GM15510 (cell line): Measurements from ENCODE around the gene CLBA1.

Source experiments
- POLR2A ChIP-seq: IDR thresholded peaks from 3 replicates; pipeline ENCODE4 v1.6.1; 2011; ENCODE audit warnings: borderline replicate concordance; ENCODE audit not compliant: insufficient read length; ENCODE audit errors: extremely low read depth

CLBA1 gene

DNA sequence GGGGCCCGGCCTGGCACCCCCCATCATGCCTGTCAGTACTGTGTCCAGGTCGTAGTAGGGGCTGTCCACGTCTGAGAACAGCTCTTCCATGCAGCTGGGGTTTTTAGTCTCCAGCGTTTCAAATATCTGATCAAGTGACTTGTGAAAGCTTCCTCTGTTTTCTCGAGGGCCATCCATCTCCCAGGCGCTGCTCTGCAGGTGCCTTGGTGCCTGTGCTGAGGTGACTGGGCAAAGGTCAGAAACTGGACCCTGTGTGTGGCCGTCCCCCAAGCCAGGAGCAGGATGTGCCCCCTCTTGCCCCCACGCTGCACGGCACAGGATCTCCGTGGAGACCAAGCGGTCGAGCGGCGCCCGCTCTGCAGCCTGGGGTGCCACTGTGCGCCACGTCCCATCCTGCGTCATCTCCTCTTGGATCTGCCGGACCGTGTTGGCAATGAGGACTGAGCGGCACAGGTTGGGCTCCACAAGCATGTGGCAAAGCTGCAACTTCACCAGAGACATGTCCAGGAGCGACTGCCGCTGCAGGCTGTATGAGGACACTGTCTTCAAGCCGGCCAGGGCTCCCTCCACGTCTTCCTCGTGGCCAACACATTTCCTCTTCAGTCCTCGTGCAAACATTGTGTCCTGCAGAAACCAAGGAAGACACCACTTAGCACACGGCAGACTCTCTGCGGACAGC is 25.9 kb downstream of the CLBA1 start:
- no peak for TF ChIP-seq POLR2A

DNA sequence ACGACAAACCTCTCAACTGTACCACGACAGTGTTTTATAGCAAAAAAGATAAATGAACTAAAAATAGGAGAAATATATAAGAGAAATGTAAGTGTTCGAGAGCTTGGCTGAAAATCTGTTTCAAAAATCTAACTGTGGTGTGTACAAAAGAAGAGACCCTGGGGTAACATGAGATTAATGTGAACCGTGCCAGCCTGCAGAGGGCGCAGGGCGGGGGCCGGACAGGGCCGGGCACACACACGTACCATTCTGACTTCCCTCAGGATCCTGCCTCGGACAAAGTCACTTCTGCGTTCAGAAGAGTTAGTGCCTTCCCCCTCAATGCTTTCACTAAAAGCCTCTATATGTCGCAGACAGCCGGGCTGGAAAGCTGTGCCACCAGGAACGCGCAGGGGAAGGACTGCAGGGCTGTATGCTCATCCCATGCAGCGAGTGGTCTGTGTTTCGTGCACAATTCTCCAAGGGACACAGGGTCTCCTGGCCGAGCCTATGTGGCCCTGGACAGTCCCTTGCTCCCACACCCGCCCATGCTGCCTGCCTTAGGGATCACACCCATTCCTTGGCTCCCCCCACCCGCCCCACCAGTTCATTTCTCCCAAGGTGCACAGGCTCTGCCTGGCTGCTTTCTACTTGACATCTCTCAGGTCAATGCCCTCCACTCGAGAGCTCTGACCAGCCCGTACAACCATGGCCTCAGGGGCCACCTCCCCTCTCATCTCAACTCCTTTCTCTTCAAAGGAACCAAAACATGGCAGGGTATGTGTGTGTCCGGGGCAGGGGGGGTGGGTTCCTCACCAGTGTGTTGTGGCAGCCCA is 26.8 kb downstream of the CLBA1 start:
- no peak for TF ChIP-seq POLR2A

DNA sequence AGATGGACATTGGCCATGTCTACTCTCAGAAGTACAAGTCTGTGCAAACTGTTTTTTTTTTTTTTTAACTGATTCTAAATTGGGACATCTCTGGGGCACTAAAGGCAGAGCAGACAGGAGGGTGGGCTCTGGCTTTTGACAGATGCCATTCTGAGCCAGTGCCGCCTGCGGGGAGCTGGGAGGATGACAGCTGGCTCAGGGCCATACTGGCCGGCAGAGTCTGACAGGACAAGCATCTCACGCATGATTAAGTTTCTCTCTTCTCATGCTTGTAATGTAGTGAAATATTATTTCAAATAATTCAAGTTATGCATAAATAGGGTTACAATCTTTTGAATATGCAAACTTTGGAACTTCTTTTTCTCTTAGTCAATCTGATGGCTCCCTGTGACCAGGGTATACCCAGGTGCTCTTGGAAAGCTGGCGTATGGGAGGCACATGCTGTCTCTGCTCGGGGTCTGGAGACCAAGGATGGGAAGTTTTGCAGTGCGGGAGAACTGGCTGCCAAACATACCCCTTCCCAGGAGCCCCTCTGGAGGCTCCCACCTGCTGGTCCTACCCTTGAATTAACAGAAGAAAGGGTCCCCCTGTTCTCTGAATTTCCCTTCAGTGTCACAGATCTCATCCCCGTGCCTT is 27.7 kb downstream of the CLBA1 start:
- no peak for TF ChIP-seq POLR2A

DNA sequence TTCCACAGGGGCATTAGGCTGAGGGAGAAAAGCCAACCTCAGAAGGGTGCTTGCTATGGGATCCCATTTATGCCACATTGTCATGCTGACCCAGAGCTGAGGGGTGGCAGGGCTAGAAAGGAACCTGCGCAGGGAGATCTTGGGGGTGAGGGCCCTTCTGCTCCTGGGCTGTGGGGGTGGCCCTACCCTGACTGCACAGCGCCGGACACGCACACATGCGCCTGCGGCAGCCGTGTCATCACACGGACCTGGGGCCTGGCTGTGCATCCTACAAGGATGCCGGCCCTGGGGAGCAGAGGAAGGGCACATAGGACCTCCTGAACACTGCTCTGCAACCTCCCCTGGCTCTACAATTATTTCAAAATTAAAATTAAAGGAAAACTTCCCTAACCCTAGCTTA is 28.4 kb downstream of the CLBA1 start:
- TF ChIP-seq POLR2A = no peak

DNA sequence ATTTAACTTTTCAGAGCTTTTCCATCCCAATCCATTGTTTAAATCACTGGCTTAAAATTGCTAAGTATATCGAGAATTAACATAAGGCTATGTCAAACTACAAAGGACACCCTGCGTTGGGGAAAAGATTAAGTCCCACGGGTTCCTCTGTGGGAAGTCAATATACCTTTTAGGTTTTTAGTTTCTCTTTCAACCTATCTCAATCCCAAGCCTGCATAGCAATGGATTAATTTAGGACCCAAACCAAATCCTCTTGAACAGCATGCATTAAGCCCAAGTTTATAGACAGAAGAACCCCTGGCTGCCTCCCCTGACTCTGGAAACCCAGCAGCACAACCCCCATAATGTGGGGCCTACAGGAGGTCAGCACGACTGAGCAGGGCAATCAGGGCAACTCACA is 29.0 kb downstream of the CLBA1 start:
- no peak for TF ChIP-seq POLR2A

DNA sequence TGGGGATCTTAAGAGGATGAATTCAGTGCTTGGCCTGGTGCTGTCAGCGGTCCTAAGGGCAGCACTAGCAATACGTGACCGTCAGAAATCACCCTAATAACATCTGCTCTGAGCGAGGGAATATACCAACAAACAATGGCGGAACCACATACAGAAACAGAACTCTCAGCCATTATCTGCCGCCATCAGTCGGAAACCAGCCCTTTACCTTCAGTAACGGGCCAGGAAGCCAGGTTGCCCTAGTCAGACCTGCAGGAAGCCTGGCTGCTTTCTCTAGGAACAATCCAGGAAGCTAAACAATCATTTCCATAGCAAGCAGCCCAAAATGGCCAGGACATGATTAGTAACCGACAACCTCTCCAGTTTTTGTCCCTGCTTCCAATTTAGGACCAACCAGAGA is 29.7 kb downstream of the CLBA1 start:
- no peak for TF ChIP-seq POLR2A

DNA sequence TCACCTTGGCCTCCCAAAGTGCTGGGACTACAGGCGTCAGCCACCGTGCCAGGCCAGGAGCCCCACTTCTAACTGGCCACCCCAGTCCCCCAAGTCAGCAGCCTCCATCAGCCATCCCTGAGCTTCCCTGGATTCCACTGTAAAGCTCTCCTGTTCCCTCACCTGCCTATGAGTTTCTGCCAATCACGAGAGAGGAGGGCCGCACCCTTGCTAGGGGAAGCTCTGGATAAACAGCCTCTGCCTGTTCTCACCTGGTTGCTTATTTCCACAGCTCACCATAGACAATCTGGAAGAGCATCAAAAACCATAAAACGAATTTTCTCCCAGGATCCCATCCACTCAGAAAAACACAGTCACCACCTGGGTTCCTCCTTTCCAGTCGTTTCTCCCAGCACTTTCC is 30.3 kb downstream of the CLBA1 start:
- TF ChIP-seq POLR2A = no peak

DNA sequence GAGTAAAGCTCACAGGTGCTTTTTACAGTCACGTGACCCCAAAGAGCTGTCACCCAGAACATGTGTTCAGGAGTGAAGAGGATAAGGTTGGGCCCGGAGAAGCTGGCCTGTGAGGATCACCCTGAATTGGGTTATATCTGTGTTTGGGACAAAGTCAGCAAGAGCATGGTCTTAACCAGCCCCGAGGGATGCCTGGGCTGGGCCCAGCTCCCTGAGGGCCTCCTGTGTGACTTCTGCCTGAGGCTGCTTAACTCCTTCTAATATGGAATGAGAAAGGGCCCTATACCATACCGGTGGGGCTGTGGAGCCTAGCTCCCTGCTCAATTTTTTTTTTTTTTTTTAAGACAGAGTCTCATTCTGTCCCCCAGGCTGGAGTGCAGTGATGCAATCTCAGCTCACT is 32.8 kb downstream of the CLBA1 start:
- TF ChIP-seq POLR2A = no peak

DNA sequence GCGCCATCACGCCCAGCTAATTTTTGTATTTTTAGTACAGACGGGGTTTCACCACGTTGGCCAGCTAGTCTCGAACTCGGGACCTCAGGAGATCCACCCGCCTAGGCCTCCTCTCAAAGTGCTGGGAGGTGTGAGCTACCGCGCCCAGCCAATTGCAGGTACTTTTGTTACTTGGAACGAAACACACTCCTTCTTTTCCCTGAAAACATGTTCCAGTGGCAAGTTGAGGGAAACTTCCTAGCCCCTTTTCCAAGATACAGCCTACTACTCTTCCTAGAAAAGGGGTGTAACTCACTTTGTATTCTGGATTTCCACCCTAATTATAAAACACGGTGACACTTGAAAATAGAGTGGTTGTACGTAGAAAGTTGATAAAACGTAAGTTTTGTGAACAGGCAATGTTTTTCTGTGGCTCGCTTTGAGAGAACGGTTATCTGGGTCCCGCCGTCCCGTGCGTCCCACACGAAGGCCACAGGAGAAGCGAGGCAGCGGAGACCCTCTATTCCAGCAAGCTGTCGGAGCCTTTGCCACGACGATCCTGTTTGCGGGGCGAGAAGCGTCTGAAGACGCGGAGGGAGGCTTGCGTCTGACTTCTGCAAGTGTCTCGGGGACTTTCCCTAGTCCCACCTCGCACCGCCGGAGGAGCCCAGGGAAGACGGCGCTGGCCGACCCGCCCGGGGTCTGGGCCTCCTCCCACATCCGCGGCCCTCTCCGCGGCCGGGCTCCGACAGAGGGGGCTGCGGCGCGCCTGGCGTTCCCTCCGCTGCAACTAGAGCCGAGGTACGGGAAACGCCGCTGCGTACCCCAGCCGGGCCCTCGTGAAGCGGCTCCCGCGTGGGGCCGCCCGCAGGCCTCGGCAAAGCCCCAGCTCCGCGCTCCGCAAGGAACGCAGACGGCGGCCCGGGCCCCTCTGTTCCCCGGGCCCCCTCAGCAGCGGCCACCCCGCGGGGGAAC is 34.5 kb downstream of the CLBA1 start:
- no peak for TF ChIP-seq POLR2A

DNA sequence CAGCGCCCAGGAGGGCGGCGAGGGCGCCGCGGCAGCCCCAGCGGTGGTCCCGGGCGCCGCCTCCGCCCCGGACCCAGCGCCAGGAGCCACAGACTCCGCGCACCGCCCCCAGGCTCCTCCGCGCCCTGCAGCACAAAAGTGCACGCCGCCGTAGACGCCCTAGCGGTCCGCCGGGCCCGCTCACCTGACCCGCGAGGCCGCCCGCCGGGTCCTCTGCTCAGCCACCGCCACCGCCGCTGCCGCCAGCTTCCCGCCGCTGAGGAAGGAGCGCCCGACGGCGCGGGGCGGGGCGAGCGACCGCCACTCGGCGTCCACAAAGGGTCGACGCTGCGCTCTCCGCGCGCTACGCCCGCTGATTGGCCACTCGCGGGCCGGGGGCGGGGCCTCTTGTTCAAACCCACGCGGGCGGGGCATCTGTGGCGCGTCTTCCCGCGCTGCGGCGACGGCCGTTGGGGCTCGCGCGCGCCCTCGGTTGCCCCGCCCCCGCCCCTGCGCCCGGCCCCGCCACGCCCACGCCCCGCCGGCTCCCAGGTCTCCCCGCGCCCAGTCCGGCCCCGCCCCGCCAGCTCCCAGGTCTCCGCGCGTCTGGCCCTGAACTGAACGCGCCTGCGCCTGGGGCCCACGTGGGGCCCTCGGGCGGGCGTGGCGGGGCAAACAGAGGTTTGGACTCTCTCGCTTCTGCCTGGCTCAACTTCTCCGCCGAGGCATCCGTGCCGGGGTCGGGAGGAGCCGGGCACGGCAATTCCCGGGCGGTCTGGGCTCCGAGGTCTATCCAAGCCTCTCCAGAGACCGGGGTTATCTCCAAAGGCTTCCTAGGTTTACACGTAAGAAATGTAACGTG is 35.4 kb downstream of the CLBA1 start, which contains the start of gene CDCA4:
Gene CDCA4, minus strand, starts transcription at position 269 of the 841 bp plus-strand sequence. CDS start 9,154 bp downstream, outside the sequence.
- TF ChIP-seq POLR2A = peak; percentile 77

DNA sequence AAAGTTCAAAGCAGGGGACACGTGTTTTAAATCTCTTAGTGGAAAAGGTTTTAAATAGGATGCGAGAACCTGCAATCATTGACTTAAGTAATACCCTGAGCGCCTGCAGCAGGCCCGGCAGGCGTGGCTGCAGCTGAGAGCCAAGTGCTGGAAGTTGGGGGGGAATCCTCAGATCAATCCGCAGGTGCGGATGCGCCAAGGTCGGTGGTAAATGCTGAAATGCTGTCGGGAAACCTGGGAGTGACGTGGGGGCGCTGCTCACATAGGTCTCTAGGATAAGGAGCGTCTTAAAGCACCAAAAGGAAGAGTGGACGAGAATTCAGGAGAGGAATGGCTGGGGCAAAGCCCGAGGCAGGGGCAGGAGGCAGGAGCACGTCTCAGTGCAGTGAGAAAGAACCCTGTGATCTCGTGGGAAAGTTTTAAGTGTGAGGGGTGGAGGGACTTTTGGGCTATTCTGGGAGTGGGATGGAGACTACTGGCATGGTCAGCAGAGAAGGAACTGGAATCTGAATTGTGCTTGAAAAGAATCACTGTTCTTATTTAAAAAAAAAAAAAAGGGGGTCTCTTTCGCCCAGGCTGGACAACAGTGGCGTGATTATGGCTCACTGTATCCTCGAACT is 36.2 kb downstream of the CLBA1 start:
- TF ChIP-seq POLR2A = no peak

DNA sequence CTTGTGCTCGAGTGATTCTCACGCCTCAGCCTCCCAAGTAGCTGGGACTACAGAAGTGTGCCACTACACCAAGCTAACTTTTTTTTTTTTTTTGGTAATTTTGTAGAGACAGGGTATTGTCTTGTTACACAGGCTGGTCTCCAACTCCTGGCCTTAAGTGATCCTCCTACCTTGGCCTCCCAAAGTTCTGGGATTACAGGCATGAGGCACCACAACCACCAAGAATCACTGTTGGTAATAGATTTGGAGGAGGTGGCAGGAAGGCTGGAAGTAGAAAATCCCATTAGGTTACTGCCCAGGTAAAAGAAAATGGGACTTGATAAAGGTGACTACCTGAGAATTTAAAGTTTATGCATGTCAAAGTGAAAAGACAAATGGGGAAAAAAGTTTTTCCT is 36.7 kb downstream of the CLBA1 start:
- no peak for TF ChIP-seq POLR2A

DNA sequence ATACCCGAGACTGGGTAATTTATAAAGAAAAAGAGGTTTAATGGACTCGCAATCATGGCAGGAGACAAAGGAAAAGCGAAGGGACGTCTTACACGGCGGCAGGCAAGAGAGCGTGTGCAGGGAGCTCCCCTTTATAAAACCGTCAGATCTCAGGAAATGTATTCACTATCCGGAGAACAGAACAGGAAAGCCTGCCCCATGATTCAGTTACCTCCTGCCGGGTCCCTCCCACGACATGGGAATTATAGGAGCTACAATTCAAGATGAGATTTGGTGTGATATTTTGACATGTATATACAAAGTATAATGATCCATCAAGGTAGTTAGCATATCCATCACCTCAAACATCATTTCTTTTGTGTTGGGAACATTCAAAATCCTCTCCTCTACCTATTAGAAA is 37.6 kb downstream of the CLBA1 start:
- no peak for TF ChIP-seq POLR2A
